Measurements from ENCODE around the gene CEP55.

DNA sequence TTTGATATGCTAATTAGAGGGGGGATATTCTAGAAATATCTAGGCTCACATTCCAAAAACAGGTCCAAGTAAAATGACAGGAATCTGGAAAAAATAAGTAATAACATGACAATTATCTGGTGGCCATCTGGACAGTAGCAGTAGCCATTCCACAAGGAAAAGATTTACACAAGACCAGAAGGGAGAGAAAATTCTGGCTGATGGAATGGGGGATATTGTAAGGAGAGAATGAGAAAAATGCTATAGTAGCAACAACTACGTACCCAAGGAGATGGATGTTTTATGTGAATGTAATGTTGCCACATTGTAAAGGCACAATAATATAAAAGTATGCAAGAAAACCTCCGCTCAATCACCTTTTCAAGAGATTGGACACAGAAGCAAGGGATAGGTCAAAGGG lies 19.7 kb upstream of the CEP55 start:
- TF ChIP-seq EZH2phosphoT487 (IDR thresholded peaks at IDR 0.05; ENCODE audit: insufficient read depth, low read depth) (no peak), EZH2 (IDR thresholded peaks at IDR 0.05; ENCODE audit: insufficient read depth, poor library complexity, severe bottlenecking) (no peak)
